ENCODE data around the gene SGTA. TPM values are rescaled to one million over a fixed set of nuclear protein-coding genes. Genes with fewer than 3 reads are reported as not detected.
"Not testable (repeated sequence)": the region's sequence is repeated elsewhere in the genome, so short reads cannot be mapped to it uniquely, and the experiment has no call there.

The SGTA gene
- total and polyA plus RNA-seq, 3 donors from 2014 or later, result 93.9 to 100 (median 99.6) TPM

DNA sequence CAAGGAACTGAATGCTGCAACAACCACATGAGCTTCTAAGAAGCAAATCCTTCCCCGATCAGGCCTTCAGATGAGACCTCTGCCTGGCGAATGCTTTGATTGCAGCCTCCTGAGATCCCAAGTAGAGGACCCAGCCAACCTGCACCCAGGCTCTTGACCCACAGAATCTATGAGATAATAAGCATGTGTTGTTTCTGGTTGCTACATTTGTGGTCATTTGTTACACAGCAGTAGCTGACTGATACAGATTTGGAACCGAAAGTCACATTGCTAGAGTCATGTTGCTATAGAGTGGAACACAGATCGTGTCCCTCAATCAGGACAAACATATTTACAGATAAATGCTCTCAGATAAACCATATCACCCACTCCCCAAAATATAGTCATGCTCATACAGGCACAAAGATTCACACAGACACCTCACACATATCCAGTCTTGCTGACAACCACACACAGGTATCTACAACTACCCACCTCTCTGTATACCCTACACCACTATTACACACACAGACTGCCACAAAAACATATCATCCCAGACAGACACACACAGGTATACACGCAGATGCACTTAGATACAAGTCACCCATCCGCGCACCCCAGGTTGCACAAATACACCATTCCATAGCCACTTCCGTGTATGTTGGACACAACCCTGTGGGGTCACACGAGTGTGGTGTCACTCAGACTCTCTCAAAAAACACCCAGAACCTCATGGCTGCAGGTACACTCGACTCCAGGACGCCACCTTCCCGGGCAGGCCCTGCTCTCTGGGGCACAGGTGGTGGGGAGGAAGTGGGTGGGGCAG is 67.4 kb downstream of the SGTA start:
- Histone ChIP-seq H3K9me3 (no peaks in the 10 kb centered on the region), H3K27ac (no peak overlapping the region), H3K27me3 (no peaks in the 10 kb centered on the region), H3K4me3 (no peak overlapping the region), H3K4me1 (peaks cover 13% of the 10 kb centered on the region), H3K36me3 (ENCODE audit: low read depth, missing control alignments) (no peaks in the 10 kb centered on the region)
- TF ChIP-seq POLR2A (IDR thresholded peaks at IDR 0.05), result no peak
- TF ChIP-seq, protein P1, sequence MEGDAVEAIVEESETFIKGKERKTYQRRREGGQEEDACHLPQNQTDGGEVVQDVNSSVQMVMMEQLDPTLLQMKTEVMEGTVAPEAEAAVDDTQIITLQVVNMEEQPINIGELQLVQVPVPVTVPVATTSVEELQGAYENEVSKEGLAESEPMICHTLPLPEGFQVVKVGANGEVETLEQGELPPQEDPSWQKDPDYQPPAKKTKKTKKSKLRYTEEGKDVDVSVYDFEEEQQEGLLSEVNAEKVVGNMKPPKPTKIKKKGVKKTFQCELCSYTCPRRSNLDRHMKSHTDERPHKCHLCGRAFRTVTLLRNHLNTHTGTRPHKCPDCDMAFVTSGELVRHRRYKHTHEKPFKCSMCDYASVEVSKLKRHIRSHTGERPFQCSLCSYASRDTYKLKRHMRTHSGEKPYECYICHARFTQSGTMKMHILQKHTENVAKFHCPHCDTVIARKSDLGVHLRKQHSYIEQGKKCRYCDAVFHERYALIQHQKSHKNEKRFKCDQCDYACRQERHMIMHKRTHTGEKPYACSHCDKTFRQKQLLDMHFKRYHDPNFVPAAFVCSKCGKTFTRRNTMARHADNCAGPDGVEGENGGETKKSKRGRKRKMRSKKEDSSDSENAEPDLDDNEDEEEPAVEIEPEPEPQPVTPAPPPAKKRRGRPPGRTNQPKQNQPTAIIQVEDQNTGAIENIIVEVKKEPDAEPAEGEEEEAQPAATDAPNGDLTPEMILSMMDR (IDR thresholded peaks at IDR 0.05), result no peak
- WGBS, 2 donors, result 92% methylated on average over 9 to 12 of the region's 12 CpGs
- intact Hi-C loops (cut with DNase I; ENCODE audit: low total_unique reads), result no loop called here
- no peak for DNase-seq

DNA sequence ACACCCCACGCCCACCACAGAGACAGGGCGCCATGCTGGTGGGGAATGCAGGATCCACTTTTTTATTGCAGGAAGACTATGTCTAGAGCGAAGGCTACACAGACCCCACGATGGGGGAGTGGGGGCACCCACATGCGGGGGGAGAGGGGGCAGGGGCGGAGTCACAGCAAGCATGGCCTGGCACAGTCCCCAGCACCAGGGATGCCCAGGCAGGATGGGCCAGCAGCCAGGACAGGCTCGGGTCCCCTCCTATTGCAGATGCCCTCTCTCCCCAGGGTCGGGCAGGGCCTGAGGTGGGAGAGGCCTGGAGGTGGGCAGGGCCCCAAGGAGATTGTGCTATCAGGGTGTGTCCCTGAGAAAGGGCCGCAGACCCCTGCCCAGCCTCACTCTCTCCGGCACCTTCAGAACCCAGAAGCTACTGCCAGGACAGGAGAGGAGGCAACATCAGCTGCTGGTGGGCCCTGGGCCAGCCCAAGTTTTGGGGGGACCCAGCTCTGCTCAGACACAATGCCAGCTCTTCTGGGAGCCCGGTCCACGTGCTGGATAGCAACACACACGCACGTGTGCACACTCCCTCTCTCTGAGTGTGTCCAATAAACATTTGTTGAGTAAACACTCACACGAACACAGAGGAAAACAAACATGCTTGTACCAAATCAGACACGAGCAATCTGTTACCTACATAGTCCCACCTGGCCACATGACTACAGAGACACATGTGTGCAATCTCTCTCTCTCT is 68.4 kb downstream of the SGTA start:
- WGBS, 2 donors, result 92 to 93% methylated on average over 14 to 16 of the region's 16 CpGs
- peaks cover 3% of the 10 kb centered on the region for H3K4me1 ChIP-seq
- TF ChIP-seq, protein P1 (IDR thresholded peaks at IDR 0.05), result no peak
- no peak for TF ChIP-seq POLR2A (IDR thresholded peaks at IDR 0.05)
- intact Hi-C loops (cut with DNase I; ENCODE audit: low total_unique reads), result no loop called here
- H3K4me3 ChIP-seq, result no peak overlapping the region
- no peaks in the 10 kb centered on the region for H3K36me3 ChIP-seq (ENCODE audit: low read depth, missing control alignments)
- H3K9me3 ChIP-seq, result no peaks in the 10 kb centered on the region
- H3K27ac ChIP-seq, result no peak overlapping the region
- H3K27me3 ChIP-seq, result no peaks in the 10 kb centered on the region
- DNase-seq, result no peak

DNA sequence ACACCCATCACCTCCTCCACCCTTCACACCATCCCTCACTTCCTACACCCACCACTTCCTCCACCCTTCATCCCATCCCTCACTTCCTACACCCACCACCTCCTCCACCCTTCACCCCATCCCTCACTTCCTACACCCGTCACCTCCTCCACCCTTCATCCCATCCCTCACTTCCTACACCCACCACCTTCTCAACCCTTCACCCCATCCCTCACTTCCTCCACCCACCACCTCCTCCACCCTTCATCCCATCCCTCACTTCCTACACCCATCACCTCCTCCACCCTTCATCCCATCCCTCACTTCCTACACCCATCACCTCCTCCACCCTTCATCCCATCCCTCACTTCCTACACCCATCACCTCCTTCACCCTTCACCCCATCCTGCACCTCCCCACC is 69.0 kb downstream of the SGTA start:
- H3K36me3 ChIP-seq (ENCODE audit: low read depth, missing control alignments); DNase-seq; H3K9me3 ChIP-seq; H3K4me3 ChIP-seq; H3K27me3 ChIP-seq; H3K4me1 ChIP-seq; H3K27ac ChIP-seq; intact Hi-C loops (cut with DNase I; ENCODE audit: low total_unique reads): not testable (repeated sequence)
- 65 to 94% methylated on average over 1 of the region's 1 CpG for WGBS, 2 donors

DNA sequence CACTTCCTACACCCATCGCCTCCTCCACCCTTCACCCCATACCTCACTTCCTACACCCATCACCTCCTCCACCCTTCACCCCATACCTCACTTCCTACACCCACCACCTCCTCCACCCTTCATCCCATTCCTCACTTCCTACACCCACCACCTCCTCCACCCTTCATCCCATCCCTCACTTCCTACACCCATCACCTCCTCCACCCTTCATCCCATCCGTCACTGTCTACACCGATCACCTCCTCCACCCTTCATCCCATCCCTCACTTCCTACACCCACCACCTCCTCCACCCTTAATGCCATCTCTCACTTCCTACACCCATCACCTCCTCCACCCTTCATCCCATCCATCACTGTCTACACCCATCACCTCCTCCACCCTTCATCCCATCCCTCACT is 69.9 kb downstream of the SGTA start:
- not testable (repeated sequence) for DNase-seq; H3K36me3 ChIP-seq (ENCODE audit: low read depth, missing control alignments)
- 91 to 93% methylated on average over 3 of the region's 3 CpGs for WGBS, 2 donors

DNA sequence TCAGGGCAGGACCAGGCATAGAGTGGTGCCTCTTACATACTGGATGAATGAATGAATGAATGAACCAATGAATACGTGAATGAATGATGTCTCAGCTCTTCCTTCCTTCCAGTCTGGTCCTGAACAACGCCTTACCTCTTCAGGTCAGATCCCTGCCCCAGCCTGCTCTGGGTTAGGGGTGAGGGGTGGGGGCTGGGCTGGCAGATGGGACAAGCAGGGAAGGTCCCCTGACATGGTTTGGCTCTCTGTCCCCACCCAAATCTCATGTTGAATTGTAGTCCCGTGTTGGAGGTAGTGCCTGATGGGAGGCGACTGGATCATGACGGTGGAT is 71.2 kb downstream of the SGTA start:
- no peaks in the 10 kb centered on the region for H3K4me1 ChIP-seq
- no peak overlapping the region for H3K4me3 ChIP-seq
- intact Hi-C loops (cut with DNase I; ENCODE audit: low total_unique reads), result no loop called here
- no peaks in the 10 kb centered on the region for H3K27me3 ChIP-seq
- no peak for DNase-seq
- no peak overlapping the region for H3K27ac ChIP-seq
- no peaks in the 10 kb centered on the region for H3K9me3 ChIP-seq
- TF ChIP-seq, protein P1 (IDR thresholded peaks at IDR 0.05), result no peak
- TF ChIP-seq POLR2A (IDR thresholded peaks at IDR 0.05), result no peak
- H3K36me3 ChIP-seq (ENCODE audit: low read depth, missing control alignments), result no peaks in the 10 kb centered on the region
- 73 to 89% methylated on average over 5 of the region's 5 CpGs for WGBS, 2 donors

More for the DNA sequence above, 69.9 kb downstream of the SGTA start:
- H3K9me3 ChIP-seq; H3K4me1 ChIP-seq; H3K27ac ChIP-seq; H3K27me3 ChIP-seq; H3K4me3 ChIP-seq; intact Hi-C loops (cut with DNase I; ENCODE audit: low total_unique reads): not testable (repeated sequence)
